Neural progenitor cell (in vitro differentiated cells): ENCODE measurements around the gene FOXN3.

Experiments used
- EZH2phosphoT487 ChIP-seq: fragments of 200-600 bp; sonication (generic); IDR thresholded peaks from 2 replicates; pipeline ENCODE4 v1.6.1; 2017; ENCODE audit warnings: antibody characterized with exemption
- TF ChIP-seq, protein P1 (sequence below): fragments of 200-600 bp; sonication (generic); IDR thresholded peaks from 2 replicates; pipeline ENCODE4 v1.5.1; 2017; ENCODE audit warnings: antibody characterized with exemption, mild to moderate bottlenecking

DNA sequence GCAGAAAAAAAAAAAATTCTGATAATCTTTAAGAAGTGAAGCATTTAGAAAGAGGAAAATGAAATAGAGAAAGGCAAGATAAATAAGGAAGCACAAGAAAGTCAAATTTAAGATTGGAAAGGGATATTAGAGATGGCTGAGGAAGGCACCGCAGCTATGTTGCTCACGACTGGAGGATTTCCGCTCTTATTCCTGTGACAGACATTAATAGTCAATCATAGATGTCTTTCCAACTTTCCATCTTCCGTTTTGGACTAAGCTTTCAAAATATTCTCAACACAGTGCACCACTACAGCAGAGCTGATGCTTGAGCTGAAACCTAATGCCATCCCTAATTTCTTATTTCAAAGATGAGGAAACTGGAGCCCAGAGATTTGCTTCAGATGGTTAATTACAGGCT is 290.6 kb downstream of the FOXN3 start:
- TF ChIP-seq, protein P1, sequence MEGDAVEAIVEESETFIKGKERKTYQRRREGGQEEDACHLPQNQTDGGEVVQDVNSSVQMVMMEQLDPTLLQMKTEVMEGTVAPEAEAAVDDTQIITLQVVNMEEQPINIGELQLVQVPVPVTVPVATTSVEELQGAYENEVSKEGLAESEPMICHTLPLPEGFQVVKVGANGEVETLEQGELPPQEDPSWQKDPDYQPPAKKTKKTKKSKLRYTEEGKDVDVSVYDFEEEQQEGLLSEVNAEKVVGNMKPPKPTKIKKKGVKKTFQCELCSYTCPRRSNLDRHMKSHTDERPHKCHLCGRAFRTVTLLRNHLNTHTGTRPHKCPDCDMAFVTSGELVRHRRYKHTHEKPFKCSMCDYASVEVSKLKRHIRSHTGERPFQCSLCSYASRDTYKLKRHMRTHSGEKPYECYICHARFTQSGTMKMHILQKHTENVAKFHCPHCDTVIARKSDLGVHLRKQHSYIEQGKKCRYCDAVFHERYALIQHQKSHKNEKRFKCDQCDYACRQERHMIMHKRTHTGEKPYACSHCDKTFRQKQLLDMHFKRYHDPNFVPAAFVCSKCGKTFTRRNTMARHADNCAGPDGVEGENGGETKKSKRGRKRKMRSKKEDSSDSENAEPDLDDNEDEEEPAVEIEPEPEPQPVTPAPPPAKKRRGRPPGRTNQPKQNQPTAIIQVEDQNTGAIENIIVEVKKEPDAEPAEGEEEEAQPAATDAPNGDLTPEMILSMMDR = no peak
- TF ChIP-seq EZH2phosphoT487 = no peak
